Stimulated activated CD4-positive, alpha-beta T cell treated with anti-CD3 and anti-CD28 coated beads, Interleukin-2, amount 100 ng/mL, for 4 hours (primary cell): ENCODE data around the gene PSMC6.
"Not testable (repeated sequence)": the region's sequence is repeated elsewhere in the genome, so short reads cannot be mapped to it uniquely, and the experiment has no call there.

Experiments used
- DNase-seq: peaks from one replicate; pipeline ENCODE4 v3.0.0-alpha.2; 2020; ENCODE audit warnings: low read depth

PSMC6 gene

DNA sequence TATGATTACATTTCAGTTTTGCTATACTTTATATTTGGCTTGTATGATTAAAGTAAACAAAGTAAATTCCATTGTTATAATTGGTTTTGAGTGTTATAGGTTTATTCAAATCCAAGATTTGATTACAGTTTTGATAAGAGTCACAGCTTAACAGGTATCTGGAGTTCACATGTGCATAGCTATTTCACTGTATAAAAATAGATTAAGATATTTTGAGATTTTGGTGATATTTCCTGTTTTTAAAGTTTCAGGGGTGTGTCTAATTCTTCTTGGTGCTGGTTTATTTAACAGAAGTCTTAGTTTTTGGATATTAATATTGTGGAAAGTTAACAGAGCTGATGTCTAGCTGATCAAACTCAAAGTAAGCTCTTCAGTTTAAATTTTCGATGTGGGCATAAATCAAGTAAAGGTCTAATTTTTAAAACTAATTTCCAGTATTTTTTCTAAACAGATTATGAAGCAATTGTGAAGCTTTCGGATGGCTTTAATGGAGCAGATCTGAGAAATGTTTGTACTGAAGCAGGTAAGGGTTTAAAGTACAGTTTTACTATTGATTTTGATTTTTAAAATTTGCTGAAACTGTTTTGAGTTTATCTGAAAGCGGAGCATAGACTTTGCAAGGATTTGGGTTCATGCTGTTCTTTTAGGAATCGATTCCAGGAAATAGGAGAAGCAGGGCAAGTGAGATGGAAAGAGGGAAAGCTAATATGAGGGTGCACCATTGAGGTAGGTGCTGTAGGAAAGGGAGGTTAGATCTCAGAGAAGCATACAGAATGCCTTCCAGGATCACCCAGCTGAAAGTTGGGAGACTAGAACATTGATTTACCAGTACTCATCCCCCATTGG, 16.7 kb downstream of the PSMC6 start:
- no peak for DNase-seq

DNA sequence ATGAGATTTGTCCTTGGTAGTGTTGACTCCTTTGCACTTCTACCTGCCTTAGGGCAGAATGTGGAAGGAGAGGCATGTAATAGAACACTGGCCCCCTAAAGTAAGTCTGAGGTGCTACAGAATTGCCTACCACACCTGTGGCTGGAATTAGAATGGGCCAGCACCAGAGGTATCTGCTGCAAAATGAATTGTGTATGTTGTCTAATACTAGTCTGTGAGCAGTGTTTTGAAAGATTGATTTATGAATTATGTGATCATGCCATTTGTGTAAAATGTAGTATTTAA, 17.3 kb downstream of the PSMC6 start:
- no peak for DNase-seq

DNA sequence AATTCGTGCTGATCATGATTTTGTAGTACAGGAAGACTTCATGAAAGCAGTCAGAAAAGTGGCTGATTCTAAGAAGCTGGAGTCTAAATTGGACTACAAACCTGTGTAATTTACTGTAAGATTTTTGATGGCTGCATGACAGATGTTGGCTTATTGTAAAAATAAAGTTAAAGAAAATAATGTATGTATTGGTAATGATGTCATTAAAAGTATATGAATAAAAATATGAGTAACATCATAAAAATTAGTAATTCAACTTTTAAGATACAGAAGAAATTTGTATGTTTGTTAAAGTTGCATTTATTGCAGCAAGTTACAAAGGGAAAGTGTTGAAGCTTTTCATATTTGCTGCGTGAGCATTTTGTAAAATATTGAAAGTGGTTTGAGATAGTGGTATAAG, 20.5 kb downstream of the PSMC6 start:
- not testable (repeated sequence) for DNase-seq

DNA sequence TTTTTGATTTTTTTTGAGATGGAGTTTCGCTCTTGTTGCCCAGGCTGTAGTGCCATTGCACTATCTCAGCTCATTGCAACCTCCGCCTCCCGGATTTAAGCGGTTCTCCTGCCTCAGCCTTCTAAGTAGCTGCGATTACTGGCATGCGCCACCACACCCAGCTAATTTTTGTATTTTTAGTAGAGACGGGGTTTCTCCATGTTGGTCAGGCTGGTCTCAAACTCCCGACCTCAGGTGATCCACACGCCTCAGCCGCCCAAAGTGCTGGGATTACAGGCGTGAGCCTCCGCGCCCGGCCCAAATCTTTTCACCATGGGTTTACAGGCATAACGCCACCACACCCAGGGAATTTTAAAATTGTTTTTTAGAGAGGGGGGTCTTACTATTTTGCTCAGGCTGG, 22.0 kb downstream of the PSMC6 start:
- DNase-seq: not testable (repeated sequence)

DNA sequence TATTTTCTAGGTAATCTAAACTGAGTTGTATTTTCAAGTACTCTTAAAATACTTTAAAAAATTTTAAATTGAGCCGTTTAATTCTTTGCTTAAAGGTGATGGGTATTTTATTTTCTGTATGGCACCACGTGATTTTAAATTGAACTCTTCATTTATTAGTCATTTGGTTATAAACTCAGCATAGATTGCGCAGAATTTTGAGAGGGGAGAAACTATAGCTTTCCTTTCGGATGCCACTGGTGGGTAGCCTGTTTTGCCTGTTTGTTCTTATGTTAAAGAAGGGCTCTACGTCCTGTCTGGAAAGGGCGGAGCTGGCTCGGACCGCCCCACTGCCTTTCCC, 22.6 kb downstream of the PSMC6 start:
- no peak for DNase-seq

DNA sequence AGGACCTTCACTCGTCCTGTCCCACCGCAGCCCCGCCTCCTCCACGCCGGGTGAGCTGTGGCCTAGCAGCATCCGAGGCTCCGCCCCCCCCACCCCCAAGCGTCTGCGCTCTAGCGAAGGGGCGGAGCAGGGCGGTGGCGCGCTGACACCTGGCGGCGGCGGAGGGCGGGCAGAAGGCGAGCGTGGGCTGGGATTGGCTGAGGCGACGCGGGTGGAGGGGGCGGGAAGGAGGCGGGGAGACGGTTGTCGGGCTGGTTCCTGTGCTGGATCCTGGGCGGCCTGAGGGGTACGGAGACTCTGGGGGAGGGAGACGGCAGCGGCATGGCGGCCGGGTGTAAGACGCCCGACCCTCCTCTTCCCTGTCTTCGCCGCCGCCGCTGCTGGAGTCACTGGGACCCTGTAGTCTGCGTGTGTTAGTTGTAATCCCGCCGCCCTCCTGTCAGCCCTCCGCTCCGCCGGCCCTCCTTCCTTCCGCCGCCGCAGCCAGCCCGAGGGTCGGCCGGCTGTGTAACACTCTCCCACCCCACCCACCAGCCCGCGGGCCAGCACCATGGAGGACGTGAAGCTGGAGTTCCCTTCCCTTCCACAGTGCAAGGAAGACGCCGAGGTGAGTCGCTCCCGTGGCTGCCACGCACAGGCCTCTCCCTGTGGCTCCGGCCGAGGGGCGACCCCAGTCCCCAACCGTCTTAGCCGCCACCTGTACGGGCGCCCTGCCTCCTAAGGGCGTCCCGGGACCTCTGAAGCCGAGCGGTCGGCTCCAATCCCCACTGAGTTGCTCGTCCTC, 23.1 kb downstream of the PSMC6 start, which contains the start of gene STYX:
Gene STYX, plus strand, starts transcription at position 242 of the 784 bp plus-strand sequence. Its CDS starts 309 bp downstream, at position 551.
- DNase-seq: peak; percentile 98

DNA sequence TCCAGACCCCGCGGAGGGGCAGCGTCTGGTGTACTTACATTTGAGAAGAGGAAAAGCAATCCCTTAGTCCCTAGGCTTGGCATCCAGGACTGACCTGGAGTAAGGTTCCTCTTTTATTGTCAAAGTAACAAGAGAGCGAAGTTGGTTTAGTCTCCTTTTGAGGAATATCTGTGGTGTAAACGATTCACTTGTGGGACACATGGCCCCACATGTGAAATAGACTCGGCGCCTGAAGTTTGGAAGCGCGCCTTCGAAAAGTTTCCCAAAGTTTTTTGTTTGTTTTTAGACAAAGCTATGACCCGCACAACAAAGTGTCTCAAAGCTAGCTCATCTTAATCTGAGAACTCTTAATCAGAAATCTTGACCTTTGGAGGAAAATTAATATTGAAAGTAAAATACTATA, 23.7 kb downstream of the PSMC6 start:
- DNase-seq: no peak

DNA sequence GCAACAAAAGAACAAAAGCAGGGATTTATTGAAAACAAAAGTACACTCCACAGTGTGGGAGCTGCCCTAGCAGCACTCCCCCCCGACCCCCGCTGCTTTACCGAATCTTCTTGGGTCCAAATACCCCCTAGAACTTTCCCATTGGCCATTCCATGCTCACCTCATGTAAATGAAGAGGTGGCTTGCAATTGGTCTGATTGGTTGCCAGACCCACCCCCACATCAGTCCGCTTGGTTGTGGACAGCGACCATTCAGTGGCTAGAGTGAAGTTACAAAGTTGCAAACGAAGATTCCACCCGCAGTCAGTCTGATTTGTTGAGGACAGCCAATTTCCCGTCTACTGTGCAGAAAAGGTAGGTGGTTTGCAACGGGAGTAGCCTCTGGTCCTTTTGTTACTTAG, 26.8 kb downstream of the PSMC6 start:
- no peak for DNase-seq

DNA sequence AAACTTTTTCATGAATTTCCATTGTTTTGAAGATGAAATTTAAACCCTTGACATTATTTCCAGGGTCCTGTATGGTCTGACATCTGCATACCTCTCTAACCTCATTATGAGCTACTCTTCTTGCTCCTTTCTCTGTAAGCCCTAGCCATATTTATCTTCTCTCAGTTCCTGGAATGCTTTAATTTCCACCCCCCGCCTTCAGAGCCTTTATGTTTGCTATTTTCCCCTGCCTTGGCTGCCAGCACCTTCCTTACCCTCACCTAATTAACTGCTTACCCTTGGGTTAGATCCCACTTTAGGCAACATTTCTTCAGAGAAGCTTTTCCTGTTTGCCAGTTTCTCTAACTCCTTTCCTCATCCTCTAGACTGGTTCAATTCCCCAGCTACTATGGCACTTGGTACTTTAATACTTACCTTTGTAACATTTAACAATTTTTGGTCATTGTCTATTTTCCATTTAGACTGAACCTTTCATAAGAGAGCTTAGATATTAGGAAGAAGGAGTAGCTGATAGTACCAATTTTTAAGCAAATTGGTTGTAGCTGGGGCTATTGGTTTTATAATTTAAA, 29.0 kb downstream of the PSMC6 start:
- DNase-seq: no peak

DNA sequence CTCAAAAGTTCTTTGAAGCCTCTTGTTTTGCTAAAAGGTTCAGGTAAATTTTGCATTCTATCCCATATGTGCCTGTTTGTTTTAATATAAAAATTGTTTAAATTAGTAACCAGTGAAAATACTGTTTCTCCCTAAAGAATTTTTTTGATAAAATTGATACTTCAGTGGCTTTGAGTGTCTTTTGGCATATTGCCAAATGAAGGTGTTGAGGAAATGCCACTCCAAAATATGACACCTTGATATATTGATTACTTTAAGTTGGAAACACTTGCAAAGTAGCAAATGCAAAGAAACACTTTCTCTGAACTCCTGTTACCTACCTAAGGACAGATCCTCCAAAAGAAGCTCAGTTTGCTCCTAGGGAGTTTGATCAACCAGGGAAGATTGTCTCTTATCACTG, 31.4 kb downstream of the PSMC6 start:
- no peak for DNase-seq

DNA sequence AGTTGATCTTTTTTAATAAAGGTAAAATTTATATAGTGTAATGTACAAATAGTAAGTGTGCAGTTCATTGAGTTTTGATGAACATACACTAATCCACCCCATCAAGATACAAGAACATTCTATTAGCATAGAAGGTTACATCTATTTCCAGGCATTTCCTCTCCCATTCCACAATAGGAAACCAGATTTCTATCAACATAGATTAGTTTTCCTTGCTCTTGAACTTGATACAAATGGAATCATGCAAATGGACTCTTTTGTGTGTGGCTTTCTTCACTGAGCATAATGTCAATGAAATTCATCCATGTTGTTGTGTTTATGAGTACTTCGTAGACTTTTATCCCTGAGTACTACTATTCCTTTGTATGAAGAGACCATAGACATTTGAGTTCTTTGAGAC, 33.8 kb downstream of the PSMC6 start:
- no peak for DNase-seq

DNA sequence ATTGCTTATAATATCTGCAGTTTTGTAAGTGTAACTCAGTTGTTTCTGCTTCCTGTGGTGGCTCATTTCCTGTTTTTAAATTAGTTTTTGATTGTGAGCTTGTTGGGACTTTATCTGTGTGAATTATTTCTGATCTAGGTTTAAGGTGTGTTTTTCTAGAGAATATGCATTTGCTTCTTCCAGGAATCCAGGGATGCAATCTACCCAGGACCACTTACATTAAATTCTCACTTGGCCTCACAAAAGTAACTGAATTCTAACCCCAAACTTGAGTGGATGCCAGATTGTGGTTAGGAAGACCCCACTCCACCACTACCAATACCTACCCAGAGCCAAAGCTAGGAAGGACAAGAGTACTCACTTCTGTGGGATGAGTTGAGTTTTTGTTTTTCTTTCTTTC, 34.9 kb downstream of the PSMC6 start:
- DNase-seq: no peak

DNA sequence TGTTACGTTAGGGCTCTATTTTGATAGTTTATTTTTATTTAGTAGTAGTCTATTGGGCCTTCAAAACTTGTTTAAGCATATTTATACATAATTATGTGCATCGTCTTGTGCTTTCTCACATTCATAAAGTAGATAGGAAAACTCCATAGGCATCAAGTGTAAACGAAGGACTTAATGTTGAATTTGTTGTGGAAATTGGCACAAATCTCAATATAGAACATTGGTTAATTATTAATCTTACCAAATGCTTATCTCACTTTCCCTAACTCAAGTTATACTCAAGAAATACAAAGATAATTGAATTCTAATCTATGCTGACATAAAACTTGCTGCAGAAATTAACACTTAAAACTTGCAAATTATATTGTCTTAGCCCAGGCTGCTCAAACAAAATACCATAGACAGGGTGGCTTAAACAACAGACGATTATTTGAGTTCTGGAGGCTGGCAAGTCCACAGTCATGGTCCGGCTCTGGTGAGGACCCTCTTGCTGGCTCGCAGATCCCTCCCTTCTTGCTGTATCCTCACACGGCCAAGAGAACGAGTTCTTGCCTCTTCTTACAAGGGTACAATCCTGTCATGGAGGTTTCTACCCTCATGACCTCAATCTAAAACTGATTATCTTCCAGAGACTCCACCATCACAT, 41.8 kb downstream of the PSMC6 start:
- no peak for DNase-seq

DNA sequence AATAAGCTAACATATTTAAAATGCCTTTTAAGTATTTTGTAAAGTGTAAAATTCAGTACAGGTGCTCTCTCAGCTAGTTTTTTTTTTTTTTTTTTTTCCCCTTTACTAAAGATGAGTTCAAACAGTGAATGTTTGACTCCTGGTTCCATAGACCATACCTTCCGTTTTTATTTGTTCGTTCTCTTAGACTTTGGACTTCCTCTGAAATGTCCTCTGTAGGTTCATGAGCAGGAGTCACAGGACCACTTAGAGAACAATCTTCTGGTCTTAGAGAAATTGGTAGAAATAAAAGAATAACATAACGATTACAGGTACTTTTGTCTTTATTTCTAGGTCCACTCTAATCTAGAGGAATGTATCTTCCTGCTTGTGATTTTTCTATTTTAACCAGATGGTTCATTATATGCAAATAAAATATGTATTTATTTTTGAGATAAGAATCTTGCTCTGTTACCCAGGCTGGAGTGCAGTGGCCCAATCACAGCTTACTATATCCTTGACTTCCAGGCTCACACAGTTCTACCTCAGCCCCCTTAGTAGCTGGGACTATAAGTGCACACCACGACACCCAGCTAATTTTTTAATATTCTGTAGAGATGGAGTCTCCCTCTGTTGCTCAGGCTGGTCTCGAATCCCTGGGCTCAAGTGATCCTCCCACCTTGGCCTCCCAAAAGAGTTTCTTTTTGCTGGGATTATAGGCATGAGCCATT, 48.8 kb downstream of the PSMC6 start:
- DNase-seq: no peak

DNA sequence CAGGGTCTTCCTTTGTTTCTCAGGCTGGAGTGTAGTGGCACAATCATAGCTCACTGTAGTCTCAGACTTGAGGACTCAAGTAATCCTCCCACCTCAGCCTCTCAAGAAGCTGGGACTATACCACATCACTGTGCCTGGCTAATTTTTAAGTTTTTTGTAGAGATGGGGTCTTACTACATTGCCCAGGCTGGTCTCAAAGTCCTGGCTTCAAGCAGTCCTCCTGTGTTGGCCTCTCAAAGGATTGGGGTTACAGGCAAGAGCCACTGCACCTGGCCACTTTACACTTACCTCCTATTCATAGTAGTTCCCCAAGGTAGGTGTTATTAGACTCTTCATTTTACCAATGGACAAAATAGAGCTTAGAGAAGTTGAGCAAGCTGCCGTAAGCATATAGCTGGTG, 52.1 kb downstream of the PSMC6 start:
- no peak for DNase-seq

DNA sequence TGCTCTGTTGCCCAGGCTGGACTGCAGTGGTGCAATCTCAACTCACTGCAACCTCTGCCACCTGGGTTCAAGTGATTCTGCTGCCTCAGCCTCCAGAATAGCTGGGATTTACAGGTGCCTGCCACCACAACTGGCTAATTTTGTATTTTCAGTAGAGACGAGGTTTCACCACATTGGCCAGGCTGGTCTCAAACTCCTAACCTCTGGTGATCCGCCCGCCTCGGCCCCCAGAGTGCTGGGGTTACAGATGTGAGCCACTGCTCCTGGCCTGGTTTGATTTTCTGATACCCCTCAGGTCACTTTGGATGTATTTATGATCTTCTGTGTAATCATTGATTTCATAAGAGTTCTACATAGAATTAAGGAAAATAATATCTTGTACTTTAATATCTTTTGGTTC, 55.9 kb downstream of the PSMC6 start:
- DNase-seq: not testable (repeated sequence)

DNA sequence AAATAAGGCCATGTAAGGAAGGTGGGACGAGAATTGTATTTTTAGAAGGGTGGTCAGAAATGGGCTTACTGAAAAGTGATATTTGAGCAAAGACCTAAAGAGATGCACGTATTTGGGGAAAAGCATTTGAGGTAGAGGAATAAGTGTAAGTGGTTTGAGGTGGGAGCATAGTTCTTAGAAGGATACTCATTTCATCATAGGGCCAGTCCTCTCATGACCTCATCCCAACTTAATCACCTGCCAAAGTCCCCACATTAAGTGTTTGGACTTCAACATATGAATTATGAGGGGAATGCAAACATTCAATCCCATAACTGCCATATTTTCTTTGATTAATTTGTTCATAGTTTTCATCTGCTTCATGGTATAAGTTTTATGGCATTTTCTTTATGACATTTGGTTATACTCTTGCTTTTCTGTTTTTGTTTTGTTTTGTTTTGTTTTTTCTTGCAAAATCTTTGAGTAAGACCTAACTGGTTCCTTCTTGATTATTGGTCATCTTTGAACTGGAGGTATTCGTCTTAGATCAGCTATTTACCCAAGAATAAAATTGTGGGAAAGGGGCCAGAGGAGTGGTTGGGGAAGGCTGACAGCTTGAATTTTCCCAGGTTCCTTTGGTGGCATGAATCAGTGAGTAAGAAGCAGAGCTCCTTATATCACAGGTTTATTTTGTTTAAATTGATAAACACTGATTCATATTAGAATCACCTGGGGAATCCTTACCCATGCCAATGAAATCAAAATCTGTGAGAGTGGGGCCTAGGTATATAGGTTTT, 60.2 kb downstream of the PSMC6 start:
- DNase-seq: no peak

DNA sequence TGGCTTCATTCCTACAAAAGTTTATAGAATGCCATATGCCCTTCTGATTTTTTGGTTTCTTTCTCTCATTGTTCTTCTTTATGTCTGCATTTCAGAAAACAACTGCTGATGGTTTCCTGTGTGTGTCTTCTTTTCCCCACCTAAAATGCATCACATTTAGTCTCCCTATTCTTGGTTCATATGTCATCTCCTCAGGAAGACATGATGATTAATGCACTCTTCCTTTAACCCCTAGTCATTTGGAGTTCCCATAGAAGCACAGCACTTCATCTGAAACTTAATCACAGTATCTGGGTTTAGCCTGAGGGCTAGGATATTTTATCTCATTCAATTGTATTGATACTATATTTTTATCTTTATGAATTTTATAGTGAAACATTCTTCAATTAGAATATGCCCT, 62.9 kb downstream of the PSMC6 start:
- DNase-seq: no peak

DNA sequence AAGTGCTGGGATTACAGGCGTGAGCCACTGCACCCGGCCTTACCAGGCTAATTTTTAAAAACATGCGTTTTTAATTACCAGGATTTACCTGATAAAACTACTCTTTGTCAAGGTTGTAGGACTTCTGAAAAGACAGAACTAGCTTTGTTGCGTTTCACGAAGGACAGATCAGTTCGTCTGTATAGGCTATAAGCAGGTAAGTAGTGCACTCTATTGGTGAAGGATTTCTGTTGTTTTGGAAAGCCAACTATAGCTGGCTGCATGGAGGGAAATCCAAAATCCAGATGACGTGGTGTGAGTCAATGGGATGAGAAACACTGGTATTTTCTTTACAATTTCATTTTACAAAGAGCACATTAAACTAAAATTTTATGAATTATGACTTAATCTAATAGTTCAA, 69.8 kb downstream of the PSMC6 start:
- no peak for DNase-seq
